Prostate gland (tissue), 2 donors: ENCODE data around the gene POLR2J3. TPM values are rescaled to one million over a fixed set of nuclear protein-coding genes. Genes with fewer than 3 reads are reported as not detected.
"Not testable (repeated sequence)": the region's sequence is repeated elsewhere in the genome, so short reads cannot be mapped to it uniquely, and the experiment has no call there.

Source experiments
- DNase-seq: peaks from one replicate; pipeline ENCODE4 v3.0.0-alpha.2; 2019; ENCODE audit warnings: low spot score
- H3K27ac ChIP-seq, 2 donors: fragments of 200-600 bp; sonication (generic); 2 replicates each; pipeline ENCODE4 v1.5.1; 2017 to 2019
- H3K27me3 ChIP-seq: fragments of 200-600 bp; sonication (generic); replicated peaks from 2 replicates; pipeline ENCODE4 v1.5.1; 2019; ENCODE audit not compliant: insufficient read depth
- H3K36me3 ChIP-seq, 2 donors: fragments of 200-600 bp; sonication (generic); 1 replicate in 1 of 2; 2 replicates in 1 of 2; pipeline versions ENCODE4 v1.5.1 to v1.8.1; 2017 to 2019
- H3K4me1 ChIP-seq: fragments of 200-600 bp; sonication (generic); replicated peaks from 2 replicates; pipeline ENCODE4 v1.5.1; 2019
- H3K4me3 ChIP-seq, 2 donors: fragments of 200-600 bp; sonication (generic); 2 replicates each; pipeline ENCODE4 v1.5.1; 2017 to 2019
- H3K9me3 ChIP-seq: fragments of 200-600 bp; sonication (generic); 2 replicates; pipeline ENCODE4 v1.5.1; 2017
- WGBS: methylation state at CpG from one replicate; pipeline ENCODE4 v1.1.5; 2018; 5-methylcytosine and 5-hydroxymethylcytosine counted together
- intact Hi-C: fragments of 100-400 bp; cut with DNase I; formaldehyde crosslinking; loops from one replicate; pipeline ENCODE4 v1.14.2; 2022
- total RNA-seq, 2 donors: library from RNA; depleted of rRNA; stranded (reverse); fragments of >200 nt; gene quantifications; one replicate each; pipeline ENCODE4 v1.1.0, GENCODE V29; 2016

Gene POLR2J3
- total RNA-seq, 2 donors from 2014 or later = 11.5 to 16.6 TPM

GRCh38 chr7:102609734-102610133 lies 37.4 kb upstream of the POLR2J3 start:
- no CpG with 5 or more reads among the region's 10 CpGs for WGBS
- H3K27ac ChIP-seq, H3K27me3 ChIP-seq, DNase-seq, H3K9me3 ChIP-seq, H3K36me3 ChIP-seq, intact Hi-C loops, H3K4me1 ChIP-seq, H3K4me3 ChIP-seq: not testable (repeated sequence)

DNA sequence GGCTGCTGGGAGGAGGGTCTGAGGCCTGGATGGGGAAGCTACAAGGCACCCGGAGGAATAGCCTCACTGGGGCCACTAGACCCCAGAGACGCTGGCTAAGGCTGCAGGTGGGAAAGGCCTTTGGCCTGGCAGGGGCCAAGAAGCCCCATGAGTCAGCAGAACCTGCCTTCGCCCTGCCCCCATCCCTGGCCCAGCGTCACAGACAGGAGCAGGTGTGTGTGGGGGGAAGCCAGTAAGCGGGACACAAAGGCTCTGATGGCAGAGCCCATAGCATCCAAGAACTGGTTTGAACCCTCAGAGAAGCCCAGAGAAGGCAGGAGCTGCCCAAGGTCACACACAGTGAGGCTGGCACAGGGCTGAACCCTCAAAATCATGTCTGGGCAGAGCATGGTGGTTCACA lies 34.5 kb upstream of the POLR2J3 start:
- DNase-seq, intact Hi-C loops, H3K36me3 ChIP-seq, H3K9me3 ChIP-seq, H3K4me1 ChIP-seq, H3K27me3 ChIP-seq, H3K4me3 ChIP-seq, H3K27ac ChIP-seq: not testable (repeated sequence)
- no CpG with 5 or more reads among the region's 5 CpGs for WGBS

DNA sequence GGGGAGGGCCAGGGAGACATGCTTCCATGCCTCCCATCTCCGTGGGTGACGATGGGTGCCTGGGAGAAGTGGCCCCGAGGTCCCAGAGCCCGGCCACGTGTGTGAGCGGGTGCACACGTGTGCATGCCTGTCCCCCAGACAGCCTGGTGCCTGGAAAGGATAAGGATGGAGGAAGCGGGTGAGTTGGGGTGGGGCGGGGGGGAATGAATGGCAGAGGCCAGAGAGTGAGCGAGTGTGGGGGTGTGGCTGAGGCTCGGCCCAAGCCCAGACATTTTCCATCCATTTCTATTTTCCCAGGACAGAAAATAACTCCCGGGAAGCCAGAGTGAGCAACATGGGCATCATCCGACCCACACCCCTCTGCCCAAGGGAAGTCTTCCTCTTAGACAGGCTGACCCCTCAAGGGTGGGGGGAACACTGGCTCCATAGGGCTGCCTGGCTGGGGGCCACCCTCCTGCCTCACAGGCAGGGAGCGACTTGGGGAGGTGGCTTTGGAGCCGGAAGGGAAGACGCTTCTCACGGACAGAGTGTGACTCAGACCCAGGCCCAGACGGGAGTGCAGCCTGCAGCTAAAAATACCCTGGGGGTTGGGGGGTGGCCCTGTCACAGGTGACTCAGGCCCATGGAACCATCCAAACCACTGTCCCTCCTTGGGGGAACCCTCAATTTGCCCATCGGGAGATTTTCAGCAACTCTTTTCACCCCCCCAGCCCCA lies 32.2 kb upstream of the POLR2J3 start:
- intact Hi-C loops, H3K27me3 ChIP-seq, DNase-seq, H3K4me1 ChIP-seq, H3K4me3 ChIP-seq, H3K9me3 ChIP-seq, H3K36me3 ChIP-seq, H3K27ac ChIP-seq: not testable (repeated sequence)
- no CpG with 5 or more reads among the region's 19 CpGs for WGBS

DNA sequence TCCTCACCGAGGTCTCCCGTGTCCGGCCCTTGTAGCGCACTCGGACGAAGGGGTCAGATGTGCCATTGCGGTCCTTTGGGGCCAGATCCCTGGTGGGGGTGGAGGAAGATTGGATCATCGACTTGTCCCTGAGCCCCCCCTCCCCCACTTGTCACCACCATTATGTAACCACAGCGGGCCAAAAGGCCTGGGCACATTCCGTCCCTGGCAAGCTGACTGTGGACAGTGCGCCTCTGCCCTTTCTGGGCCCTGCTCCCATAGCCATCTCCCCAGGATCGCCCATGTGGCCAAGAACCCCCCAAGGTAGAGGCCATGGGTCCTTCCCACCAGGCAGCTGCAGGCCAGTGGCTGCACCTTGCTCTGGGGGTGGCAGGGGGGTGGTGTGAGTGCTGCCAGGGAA lies 29.9 kb upstream of the POLR2J3 start:
- H3K27me3 ChIP-seq, intact Hi-C loops, H3K9me3 ChIP-seq, H3K4me3 ChIP-seq, H3K4me1 ChIP-seq, H3K27ac ChIP-seq, DNase-seq, H3K36me3 ChIP-seq: not testable (repeated sequence)
- no CpG with 5 or more reads among the region's 12 CpGs for WGBS

DNA sequence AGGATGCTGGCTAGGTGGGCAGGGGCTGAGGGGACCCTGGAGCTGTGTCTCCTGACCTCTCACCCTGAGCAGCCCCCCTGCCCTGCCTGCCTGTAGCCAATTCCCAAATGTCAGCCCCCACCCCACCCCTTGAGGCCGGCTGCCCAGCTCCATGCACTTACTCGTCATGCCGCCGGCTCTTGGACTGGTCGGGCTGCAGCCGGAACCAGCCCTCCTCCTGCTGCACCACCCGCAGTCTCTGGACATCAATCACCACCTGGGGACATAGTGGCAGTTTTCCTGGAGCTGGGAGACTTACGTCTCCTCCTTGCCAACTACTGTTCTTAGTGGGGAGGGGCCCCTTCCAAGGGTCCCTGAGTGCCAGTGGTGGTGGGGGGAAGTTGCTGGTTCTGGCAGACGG lies 27.3 kb upstream of the POLR2J3 start:
- H3K36me3 ChIP-seq, intact Hi-C loops, H3K4me1 ChIP-seq, H3K27ac ChIP-seq, H3K4me3 ChIP-seq, H3K9me3 ChIP-seq, H3K27me3 ChIP-seq, DNase-seq: not testable (repeated sequence)
- no CpG with 5 or more reads among the region's 9 CpGs for WGBS

- H3K4me1 ChIP-seq, H3K36me3 ChIP-seq, H3K27me3 ChIP-seq, intact Hi-C loops, H3K9me3 ChIP-seq, DNase-seq, H3K4me3 ChIP-seq, H3K27ac ChIP-seq: not testable (repeated sequence)
- 73% methylated on average over 7 of the region's 10 CpGs for WGBS
Observed at GRCh38 chr7:102596036-102596435, 23.7 kb upstream of the POLR2J3 start.

GRCh38 chr7:102593637-102594334 lies 21.4 kb upstream of the POLR2J3 start:
- H3K9me3 ChIP-seq, DNase-seq, H3K27ac ChIP-seq, H3K36me3 ChIP-seq, H3K4me1 ChIP-seq, intact Hi-C loops, H3K27me3 ChIP-seq, H3K4me3 ChIP-seq: not testable (repeated sequence)
- whole genome bisulfite sequencing = no CpG with 5 or more reads among the region's 68 CpGs

GRCh38 chr7:102592477-102593019 lies 20.2 kb upstream of the POLR2J3 start:
- intact Hi-C loops, H3K27me3 ChIP-seq, H3K27ac ChIP-seq, H3K4me3 ChIP-seq, H3K9me3 ChIP-seq, H3K4me1 ChIP-seq, H3K36me3 ChIP-seq: not testable (repeated sequence)
- DNase-seq = peak; percentile 5
- 33% methylated on average over 10 of the region's 26 CpGs for WGBS

DNA sequence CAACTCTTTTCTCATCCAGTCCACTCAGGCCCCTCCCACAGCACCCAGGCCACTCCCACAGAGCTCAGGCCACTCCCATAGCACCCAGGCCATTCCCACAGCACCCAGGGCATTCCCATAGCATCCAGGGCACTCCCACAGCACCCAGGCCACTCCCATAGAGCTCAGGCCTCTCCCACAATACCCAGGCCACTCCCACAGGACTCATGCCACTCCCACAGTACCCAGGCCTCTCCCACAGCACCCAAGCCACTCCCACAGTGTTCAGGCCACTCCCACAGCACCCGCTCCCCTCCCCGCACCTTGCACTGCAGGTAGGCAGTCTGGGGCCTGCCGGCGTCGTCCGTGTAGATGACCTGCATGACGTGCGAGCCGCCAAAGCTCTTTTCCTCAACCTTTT lies 17.5 kb upstream of the POLR2J3 start:
- H3K27ac ChIP-seq, intact Hi-C loops, H3K27me3 ChIP-seq, H3K9me3 ChIP-seq, DNase-seq, H3K4me3 ChIP-seq, H3K4me1 ChIP-seq, H3K36me3 ChIP-seq: not testable (repeated sequence)
- WGBS = no CpG with 5 or more reads among the region's 9 CpGs

GRCh38 chr7:102583495-102583894 lies 11.1 kb upstream of the POLR2J3 start:
- DNase-seq, H3K4me3 ChIP-seq, intact Hi-C loops, H3K36me3 ChIP-seq, H3K9me3 ChIP-seq, H3K27ac ChIP-seq, H3K27me3 ChIP-seq, H3K4me1 ChIP-seq: not testable (repeated sequence)
- WGBS = no CpG with 5 or more reads among the region's 5 CpGs

DNA sequence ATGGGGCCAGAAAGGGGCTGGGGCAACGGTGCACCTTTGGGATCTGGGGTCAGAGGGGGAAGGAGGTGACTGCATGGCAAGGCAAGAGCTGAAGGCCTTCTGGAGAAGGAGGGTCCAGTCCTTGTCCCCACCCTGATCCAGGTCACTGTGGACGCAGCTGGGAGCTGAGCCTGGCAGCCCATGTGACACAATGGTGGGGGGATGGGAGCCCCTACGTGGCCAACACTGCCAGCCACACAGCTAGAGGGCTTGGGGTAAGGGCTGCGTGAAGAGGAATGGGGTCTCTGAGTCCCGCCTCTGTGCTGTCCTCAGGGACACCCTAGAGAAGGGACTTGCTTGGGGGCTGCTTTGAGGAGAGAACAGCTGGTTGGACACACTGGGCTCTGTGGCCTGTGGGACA lies 9.3 kb upstream of the POLR2J3 start:
- H3K9me3 ChIP-seq, DNase-seq, H3K27ac ChIP-seq, H3K4me3 ChIP-seq, H3K27me3 ChIP-seq, H3K4me1 ChIP-seq, H3K36me3 ChIP-seq, intact Hi-C loops: not testable (repeated sequence)
- WGBS = no CpG with 5 or more reads among the region's 5 CpGs

GRCh38 chr7:102578486-102578885 lies 6.1 kb upstream of the POLR2J3 start:
- H3K36me3 ChIP-seq, H3K4me3 ChIP-seq, DNase-seq, H3K9me3 ChIP-seq, intact Hi-C loops, H3K27ac ChIP-seq, H3K4me1 ChIP-seq, H3K27me3 ChIP-seq: not testable (repeated sequence)
- WGBS = 88% methylated on average over 5 of the region's 5 CpGs
